ENCODE results near the gene CDC40.
"Not testable (repeated sequence)": the region's sequence is repeated elsewhere in the genome, so short reads cannot be mapped to it uniquely, and the experiment has no call there.

Gene CDC40

GRCh38 chr6:110271732-110272022 lies 91.5 kb downstream of the CDC40 start:
- DNase-seq = no peak

- not testable (repeated sequence) for DNase-seq
Measured at GRCh38 chr6:110272781-110273180, 92.6 kb downstream of the CDC40 start.

GRCh38 chr6:110277100-110277665 lies 97.0 kb downstream of the CDC40 start:
- DNase-seq = no peak
